ENCODE measurements around the gene SUOX.

Gene SUOX

GRCh38 chr12:56029666-56030293, 32.7 kb downstream of the SUOX start:
- no peaks in the 10 kb centered on the region; the same call in 1 of the 2 replicates for H3K36me3 ChIP-seq (ENCODE audit: low read depth)
- ATAC-seq (ENCODE audit: low read depth) = peak; percentile 65
- H3K9me3 ChIP-seq (ENCODE audit: severe bottlenecking) = no peaks in the 10 kb centered on the region
- no peak overlapping the region for H3K4me3 ChIP-seq (ENCODE audit: severe bottlenecking)
- peak overlapping the region; percentile 38 for H3K27ac ChIP-seq (ENCODE audit: poor library complexity, severe bottlenecking)
- TF ChIP-seq CTCF (IDR thresholded peaks at IDR 0.05; ENCODE audit: poor library complexity, severe bottlenecking) = peak; percentile 79
- DNase-seq (ENCODE audit: low spot score) = no peak
- no peaks in the 10 kb centered on the region for H3K27me3 ChIP-seq (ENCODE audit: insufficient read depth, poor library complexity, severe bottlenecking)
- peaks cover 6% of the 10 kb centered on the region for H3K4me1 ChIP-seq (ENCODE audit: insufficient read depth, poor library complexity, severe bottlenecking)

DNA sequence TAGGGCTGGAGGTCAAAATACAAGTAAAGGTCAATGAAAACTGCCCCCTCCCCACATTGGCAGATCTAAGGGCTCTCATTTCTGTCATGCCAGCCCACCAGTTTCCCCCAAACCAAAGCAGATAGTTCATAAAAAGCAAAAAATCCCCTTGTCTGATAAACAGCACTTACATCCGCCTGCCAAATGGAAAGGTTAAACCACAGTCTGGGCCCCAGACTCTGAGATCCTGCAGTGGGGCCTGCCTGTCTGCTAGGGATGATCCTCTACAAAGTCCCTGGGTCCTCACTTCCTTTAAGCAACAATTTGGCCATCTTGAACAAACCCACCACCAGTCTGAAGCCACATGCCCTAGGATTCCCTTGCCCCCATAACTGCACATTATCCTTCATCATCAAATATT, 34.9 kb downstream of the SUOX start:
- no peaks in the 10 kb centered on the region; the same call in 1 of the 2 replicates for H3K36me3 ChIP-seq (ENCODE audit: low read depth)
- DNase-seq (ENCODE audit: low spot score) (no peak), ATAC-seq (ENCODE audit: low read depth) (no peak)
- H3K4me1 ChIP-seq (ENCODE audit: insufficient read depth, poor library complexity, severe bottlenecking) = peaks cover 6% of the 10 kb centered on the region
- no peak for TF ChIP-seq CTCF (IDR thresholded peaks at IDR 0.05; ENCODE audit: poor library complexity, severe bottlenecking)
- no peak overlapping the region for H3K4me3 ChIP-seq (ENCODE audit: severe bottlenecking)
- no peaks in the 10 kb centered on the region for H3K27me3 ChIP-seq (ENCODE audit: insufficient read depth, poor library complexity, severe bottlenecking)
- H3K9me3 ChIP-seq (ENCODE audit: severe bottlenecking) = no peaks in the 10 kb centered on the region
- no peak overlapping the region for H3K27ac ChIP-seq (ENCODE audit: poor library complexity, severe bottlenecking)

GRCh38 chr12:56034586-56035332, 37.7 kb downstream of the SUOX start:
- Histone ChIP-seq H3K4me3 (ENCODE audit: severe bottlenecking) (no peak overlapping the region), H3K4me1 (ENCODE audit: insufficient read depth, poor library complexity, severe bottlenecking) (no peaks in the 10 kb centered on the region), H3K27me3 (ENCODE audit: insufficient read depth, poor library complexity, severe bottlenecking) (no peaks in the 10 kb centered on the region), H3K9me3 (ENCODE audit: severe bottlenecking) (no peaks in the 10 kb centered on the region), H3K27ac (ENCODE audit: poor library complexity, severe bottlenecking) (no peak overlapping the region), H3K36me3 (ENCODE audit: low read depth) (no peaks in the 10 kb centered on the region; the same call in 1 of the 2 replicates)
- no peak for TF ChIP-seq CTCF (IDR thresholded peaks at IDR 0.05; ENCODE audit: poor library complexity, severe bottlenecking)
- DNase-seq (ENCODE audit: low spot score) = no peak
- ATAC-seq (ENCODE audit: low read depth) = no peak

- H3K27ac ChIP-seq (ENCODE audit: poor library complexity, severe bottlenecking) = no peak overlapping the region
- no peaks in the 10 kb centered on the region for H3K27me3 ChIP-seq (ENCODE audit: insufficient read depth, poor library complexity, severe bottlenecking)
- H3K4me3 ChIP-seq (ENCODE audit: severe bottlenecking) = no peak overlapping the region
- ATAC-seq (ENCODE audit: low read depth) = no peak
- no peaks in the 10 kb centered on the region; the same call in 1 of the 2 replicates for H3K36me3 ChIP-seq (ENCODE audit: low read depth)
- no peak for DNase-seq (ENCODE audit: low spot score)
- TF ChIP-seq CTCF (IDR thresholded peaks at IDR 0.05; ENCODE audit: poor library complexity, severe bottlenecking) = no peak
- no peaks in the 10 kb centered on the region for H3K9me3 ChIP-seq (ENCODE audit: severe bottlenecking)
- H3K4me1 ChIP-seq (ENCODE audit: insufficient read depth, poor library complexity, severe bottlenecking) = no peaks in the 10 kb centered on the region
These were observed 40.1 kb downstream of the SUOX start for GRCh38 chr12:56037161-56037560.

All from RWPE2 (cell line).